Measurements from ENCODE around the gene POC1A.
"Not testable (repeated sequence)": the region's sequence is repeated elsewhere in the genome, so short reads cannot be mapped to it uniquely, and the experiment has no call there.

Gene POC1A

DNA sequence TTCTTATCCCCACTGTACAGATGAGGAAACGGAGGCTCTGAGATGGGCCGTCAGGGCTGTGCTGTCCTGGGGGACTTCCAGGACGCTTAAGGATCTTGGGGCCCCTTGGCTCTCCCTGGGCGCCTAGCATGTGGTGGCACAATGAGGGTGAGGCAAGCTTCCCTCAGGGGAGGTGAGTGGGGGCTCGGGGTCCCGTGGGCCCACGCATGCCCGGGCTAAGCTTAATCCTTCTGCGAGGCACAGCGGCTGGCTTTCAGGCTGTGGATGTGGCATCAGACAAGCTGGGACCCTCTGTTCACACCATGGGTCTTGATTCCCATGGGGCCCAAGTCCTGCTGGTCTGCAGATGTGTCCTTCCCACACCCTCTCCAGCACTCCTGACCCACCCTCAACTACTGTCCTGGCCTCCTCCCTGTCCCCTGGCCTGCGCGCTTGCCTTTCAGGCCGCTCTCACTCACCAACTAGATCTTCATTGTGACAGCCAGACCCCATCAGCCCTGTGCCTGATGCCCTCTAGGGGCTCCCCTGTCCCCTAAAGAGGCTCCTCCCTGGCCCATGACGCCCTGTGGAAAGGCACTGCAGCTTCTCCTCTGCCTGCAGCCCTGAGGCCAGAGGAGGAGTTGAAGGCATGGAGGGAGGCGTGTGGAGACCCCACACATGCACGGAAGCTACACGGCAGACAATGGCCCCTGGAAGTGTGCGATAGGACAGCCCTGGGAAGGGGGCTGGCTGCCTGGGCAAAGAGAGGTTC lies 109.2 kb downstream of the POC1A start:
- DNase-seq (ENCODE audit: low read depth): no peak

- no peak for DNase-seq (ENCODE audit: low read depth)
Observed at GRCh38 chr3:52043750-52044149, 110.5 kb downstream of the POC1A start.

DNA sequence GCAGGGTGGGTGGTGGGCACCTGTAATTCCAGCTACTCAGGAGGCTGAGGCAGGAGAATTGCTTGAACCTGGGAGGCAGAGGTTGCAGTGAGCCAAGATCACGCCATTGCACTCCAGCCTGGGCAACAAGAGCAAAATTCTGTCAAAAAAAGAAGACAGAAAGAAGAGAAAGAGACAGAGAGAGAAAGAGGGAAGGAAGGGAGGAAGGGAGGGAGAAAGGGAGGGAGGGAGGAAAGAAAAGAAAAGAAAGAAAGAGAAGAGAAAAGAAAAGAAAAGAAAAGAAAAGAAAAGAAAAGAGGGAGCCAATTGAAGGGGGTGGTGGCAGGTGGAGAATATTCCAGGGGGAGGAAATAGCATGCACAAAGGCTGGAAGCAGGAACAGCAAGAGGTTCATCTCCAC lies 111.2 kb downstream of the POC1A start:
- not testable (repeated sequence) for DNase-seq (ENCODE audit: low read depth)

GRCh38 chr3:52041118-52041731 lies 113.0 kb downstream of the POC1A start:
- DNase-seq (ENCODE audit: low read depth): no peak

GRCh38 chr3:52040600-52040999 lies 113.6 kb downstream of the POC1A start:
- DNase-seq (ENCODE audit: low read depth): no peak

- DNase-seq (ENCODE audit: low read depth): no peak
Observed at GRCh38 chr3:52039846-52040245, 114.4 kb downstream of the POC1A start.

GRCh38 chr3:52039426-52039825 lies 114.8 kb downstream of the POC1A start:
- DNase-seq (ENCODE audit: low read depth): no peak

- no peak for DNase-seq (ENCODE audit: low read depth)
Observed at GRCh38 chr3:52038227-52038626, 116.0 kb downstream of the POC1A start.

- no peak for DNase-seq (ENCODE audit: low read depth)
Observed at GRCh38 chr3:52037291-52037690, 116.9 kb downstream of the POC1A start.

DNA sequence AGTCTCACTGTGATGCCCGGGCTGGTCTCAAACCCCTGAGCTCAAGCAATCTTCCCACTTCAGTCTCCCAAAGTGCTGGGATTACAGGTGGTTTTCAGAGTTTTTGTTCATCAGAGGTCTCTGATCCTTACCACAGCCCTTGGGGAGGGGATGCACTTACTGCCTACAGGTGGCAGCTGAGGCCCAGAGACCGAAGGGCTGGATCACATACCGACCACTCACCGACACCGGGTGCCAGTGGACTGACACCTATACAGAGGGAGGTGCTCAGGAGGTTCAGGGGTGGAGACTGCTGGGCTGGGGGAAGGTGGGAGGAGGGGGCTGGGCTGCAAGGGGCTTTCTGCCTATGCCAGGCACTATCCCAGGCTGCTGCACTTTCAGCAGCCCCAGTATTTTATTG lies 117.4 kb downstream of the POC1A start:
- no peak for DNase-seq (ENCODE audit: low read depth)

- no peak for DNase-seq (ENCODE audit: low read depth)
Observed at GRCh38 chr3:52036222-52036694, 118.0 kb downstream of the POC1A start.

DNA sequence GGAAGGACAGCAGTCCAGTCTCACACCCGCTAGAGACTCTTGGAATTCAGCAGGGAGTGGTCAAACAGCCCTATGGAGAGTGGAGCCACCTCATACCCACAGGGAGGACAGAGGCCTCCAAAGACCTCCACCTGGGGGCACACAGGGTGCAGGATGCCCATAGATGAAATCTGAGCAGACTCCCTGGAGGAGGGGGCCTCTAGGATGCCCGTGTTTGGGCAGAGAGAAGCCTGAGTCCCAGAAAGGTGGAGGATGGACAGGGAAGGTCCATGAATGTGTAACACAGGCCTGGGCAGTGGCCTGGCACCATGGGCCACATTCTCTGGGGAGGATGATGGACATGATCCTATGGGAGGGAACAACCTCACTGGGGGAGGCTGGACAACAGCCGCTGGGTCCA lies 119.6 kb downstream of the POC1A start:
- DNase-seq (ENCODE audit: low read depth): no peak

DNA sequence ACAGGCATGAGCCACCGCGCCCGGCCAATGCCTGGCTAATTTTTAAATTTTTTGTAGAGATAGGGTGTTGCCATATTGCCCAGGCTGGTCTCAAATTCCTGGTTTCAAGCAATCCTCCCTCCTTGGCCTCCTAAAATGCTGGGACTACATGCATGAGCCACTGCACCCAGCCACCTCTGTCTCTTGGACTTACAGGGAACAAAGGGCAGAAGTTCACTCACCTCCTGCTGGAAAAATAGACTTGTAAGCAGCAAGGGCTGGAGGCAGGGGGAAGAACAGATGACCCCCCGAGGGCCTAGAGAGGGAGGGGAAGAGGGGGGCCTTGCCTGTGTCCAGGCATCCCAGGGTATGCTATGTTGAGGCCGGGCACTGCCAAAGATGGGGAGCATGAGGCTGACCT lies 120.0 kb downstream of the POC1A start:
- DNase-seq (ENCODE audit: low read depth): no peak

DNA sequence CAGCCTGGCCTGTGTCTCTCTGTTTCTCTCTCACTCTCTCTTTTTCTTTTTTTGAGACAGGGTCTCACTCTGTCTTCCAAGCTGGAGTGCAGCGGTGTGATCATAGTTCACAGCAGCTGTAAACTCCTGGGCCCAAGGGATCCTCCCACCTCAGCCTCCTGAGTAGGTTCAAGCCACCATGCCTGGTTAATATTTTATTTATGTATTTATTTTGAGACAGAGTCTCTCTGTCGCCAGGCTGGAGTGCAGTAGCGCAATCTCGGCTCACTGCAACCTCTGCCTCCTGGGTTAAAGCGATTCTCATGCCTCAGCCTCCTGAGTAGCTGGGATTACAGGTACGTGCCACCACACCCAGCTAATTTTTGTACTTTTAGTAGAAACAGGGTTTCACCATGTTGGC lies 120.5 kb downstream of the POC1A start:
- not testable (repeated sequence) for DNase-seq (ENCODE audit: low read depth)

GRCh38 chr3:52032702-52033408 lies 121.4 kb downstream of the POC1A start:
- no peak for DNase-seq (ENCODE audit: low read depth)

DNA sequence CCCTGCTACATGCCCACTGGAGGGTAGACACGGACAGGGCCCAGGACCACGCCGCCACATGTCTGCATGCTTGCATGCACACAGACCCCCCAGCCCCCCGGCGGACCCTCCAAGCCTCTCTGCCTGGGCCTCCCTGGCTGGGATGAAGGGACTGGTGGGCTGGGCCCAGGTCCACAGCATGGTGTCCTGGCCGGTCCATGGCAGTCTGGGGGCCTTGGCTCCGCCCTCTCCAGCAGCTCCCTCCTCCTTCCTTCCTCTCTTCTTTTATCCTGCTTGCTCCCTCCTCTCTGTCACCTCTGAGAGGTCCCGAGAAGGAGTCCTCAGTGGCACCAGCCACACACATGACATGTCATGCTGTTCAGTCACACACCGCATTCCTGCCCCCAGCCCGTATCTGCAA lies 122.3 kb downstream of the POC1A start:
- DNase-seq (ENCODE audit: low read depth): no peak

DNA sequence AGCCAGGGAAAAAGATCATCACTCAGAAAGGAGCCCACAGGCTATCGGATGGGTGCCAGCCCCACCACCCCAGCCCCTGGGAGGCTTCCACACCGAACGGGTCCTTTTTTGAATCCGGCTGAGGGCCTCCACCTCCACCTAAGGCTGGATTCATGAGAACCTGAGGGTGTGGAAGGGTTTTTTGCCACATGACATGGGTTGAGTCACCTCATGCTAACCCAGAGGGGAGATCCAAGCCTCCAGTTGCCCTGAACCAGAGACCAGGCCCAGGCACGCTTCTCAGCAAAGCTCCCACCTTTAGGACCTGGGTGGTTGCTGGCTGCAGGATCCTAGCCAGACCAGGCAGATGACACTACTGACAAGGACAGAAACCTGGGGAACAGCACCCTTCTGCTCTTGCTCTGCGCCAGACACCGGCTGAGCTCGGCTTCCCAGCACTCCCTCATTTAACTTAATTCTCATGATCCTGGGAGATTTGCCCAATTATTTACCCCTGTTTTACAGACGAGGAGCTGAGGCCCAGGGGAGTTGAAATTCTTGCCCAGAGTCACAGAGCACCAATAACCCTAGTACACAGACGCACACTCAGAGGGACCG lies 123.4 kb downstream of the POC1A start:
- no peak for DNase-seq (ENCODE audit: low read depth)

DNA sequence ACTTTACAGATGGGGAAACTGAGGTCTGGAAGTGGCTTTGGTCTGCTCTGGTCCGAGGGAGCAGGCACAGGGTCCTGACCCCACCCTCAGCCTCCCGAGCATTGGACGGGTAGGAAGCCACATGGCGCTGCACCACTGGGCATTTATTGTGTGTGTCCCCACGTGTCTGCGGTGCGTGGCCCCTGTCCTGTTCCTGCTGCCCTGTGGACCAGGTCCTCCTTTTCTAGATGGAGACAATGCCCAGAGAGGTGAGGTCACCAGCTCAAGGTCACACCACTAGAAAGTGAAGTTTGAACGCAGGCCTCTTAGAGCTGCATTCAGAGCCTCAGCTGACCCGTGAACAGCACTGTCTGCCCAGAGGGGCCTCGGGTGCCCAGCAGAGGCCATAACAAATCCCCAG lies 124.7 kb downstream of the POC1A start:
- no peak for DNase-seq (ENCODE audit: low read depth)

DNA sequence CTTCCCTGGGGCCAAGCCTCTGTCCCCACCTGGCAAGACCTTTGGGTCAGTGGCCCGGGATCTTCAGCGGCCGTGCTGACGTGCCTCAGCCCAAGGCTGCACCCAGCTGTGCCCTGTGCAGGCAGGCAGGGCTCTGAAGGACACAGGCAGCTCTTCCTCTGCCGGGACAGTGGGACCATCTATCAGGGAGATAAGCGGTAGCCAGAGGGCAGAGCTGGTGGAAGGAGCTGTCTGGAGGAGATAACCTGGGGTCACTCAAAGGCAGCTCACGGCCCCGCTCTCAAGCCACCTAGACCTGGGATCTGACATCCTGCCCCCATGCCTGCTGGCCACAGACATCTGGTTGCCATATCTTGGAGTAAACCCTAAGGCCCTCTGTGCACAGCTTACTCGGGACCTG lies 125.2 kb downstream of the POC1A start:
- DNase-seq (ENCODE audit: low read depth): no peak

DNA sequence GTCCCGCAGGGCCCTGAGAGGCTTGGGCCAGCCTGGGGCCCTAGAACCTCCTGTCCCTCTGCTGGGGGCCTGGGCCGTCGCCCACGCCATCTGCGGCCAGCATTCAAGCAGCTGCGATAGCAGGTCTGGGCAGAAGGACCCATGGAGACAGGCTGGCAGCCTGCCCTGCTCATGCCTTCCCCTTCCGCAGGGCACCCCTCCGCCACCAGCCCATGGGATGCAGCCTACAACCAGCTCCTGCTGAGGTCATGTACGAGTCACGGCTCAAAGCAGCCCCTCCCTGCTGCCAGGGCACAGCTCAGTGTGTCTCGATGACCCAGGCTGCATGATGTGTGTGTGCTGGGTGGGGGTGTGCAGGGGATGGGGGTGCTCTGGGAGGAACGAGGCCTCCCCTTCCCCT lies 125.7 kb downstream of the POC1A start:
- no peak for DNase-seq (ENCODE audit: low read depth)

- no peak for DNase-seq (ENCODE audit: low read depth)
Observed at GRCh38 chr3:52026041-52026440, 128.2 kb downstream of the POC1A start.

DNA sequence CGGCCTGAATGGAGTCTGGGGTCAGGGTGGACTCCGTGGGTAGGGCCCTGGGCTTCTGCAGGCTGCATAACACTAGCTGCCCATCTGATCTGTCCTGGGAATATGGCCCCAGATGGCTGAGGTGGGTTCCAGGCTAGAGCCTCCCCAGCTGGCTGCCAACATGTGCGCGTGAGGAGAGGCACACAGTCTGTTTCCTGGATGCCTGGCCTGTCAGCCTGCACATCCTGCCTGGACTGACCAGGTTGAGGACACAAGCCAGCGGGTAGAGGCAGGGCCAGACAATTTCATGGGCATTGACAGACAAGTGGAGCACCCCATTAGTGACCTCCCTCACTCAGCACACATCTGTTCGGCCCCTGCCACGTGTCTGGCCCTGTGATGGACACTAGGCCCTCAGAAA lies 128.8 kb downstream of the POC1A start:
- no peak for DNase-seq (ENCODE audit: low read depth)
